Activated gamma-delta T cell treated with Interleukin-2 at 50 U/mL for 16 hours (primary cell): ENCODE data around the gene CENPH.
"Not testable (repeated sequence)": the region's sequence is repeated elsewhere in the genome, so short reads cannot be mapped to it uniquely, and the experiment has no call there.

Source experiments
- DNase-seq: peaks from one replicate; pipeline ENCODE4 v3.0.0-alpha.2; 2020

Gene CENPH

DNA sequence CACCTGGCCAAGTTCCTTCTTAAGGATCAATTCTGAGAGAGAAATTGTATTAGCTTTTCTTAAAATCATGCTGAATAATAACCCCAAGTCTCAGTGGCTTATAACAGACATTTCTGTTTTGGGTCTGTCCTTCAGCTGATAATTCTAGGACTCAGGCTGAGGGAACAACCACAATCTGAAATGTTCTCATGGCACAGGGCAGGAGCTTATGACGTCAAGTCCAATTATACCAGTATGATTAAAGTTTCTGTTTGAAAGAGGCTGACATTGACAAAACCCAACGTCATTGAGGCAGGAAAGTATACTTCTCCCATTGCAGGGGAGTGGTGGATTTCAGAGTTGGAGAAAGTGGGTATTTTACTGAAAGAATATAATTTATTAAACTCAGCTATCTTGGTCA lies 21.8 kb downstream of the CENPH start:
- DNase-seq = no peak

DNA sequence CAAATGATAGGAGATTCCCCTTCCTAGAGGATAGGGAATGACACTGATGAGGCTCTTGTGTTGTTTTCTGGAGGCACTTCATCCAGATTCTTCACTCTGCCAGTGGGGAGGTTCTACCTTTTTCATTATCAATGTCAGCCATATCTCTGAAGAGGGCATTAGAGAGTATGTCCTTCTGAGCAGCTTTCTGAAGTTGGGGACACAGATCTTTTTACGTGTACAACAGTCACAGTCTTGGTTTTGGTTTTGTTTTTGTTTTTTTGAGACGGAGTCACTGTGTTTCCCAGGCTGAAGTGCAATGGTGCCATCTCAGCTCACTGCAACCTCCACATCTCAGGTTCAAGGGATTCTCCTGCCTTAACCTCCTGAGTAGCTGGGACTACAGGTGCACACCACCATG lies 22.6 kb downstream of the CENPH start:
- DNase-seq = no peak

GRCh38 chr5:69213513-69214215 lies 24.3 kb downstream of the CENPH start:
- no peak for DNase-seq

DNA sequence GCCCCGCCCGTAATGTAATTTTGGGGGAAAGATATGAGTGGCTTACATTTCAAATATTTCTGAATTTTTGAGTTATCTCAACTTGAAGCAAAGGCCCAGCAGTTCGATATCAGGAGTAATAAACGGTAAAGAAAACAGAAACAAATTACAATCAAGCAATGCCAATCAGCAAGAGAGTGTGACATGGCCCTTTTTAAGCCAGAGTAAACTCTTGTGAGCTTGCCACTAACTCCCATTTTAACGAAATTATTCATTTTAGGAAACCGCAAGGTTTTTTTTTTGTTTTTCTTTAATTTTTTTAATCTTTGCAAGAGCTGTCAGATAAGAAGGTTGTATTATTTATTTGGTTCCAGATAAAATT lies 27.7 kb downstream of the CENPH start:
- no peak for DNase-seq

GRCh38 chr5:69217548-69218526 lies 28.5 kb downstream of the CENPH start:
- DNase-seq = peak; percentile 92

DNA sequence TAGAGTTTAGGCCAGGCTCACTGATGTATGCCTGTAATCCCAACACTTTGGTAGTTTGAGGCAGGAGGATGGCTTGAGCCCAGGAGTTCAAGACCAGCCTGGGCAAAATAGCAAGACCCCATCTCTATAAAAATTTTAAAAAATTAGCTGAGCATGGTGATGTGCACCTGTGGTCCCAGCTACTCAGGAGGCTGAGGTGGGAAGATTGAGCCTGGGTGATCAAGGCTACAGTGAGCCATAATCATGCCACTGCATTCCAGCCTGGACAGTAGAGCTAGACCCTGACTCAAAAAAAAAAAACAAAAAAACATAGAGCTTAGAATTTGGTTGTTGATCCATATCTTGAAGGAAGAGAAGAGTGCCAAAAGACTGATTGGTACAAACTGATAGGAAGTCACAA lies 30.6 kb downstream of the CENPH start:
- no peak for DNase-seq

DNA sequence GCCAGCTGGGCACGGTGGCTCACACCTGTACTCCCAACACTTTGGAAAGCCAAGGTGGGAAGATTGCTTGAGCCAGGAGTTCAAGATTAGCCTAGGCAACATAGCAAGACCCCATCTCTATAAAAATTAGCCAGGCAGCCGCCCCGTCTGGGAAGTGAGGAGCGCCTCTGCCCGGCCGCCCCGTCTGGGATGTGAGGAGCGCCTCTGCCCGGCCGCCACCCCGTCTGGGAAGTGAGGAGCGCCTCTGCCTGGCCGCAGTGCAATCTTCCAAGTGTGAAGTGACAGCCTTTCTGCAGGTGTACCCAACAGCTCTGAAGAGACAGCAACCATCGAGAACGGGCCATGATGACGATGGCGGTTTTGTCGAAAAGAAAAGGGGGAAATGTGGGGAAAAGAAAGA lies 31.0 kb downstream of the CENPH start:
- not testable (repeated sequence) for DNase-seq

GRCh38 chr5:69220833-69221232 lies 31.4 kb downstream of the CENPH start:
- not testable (repeated sequence) for DNase-seq

DNA sequence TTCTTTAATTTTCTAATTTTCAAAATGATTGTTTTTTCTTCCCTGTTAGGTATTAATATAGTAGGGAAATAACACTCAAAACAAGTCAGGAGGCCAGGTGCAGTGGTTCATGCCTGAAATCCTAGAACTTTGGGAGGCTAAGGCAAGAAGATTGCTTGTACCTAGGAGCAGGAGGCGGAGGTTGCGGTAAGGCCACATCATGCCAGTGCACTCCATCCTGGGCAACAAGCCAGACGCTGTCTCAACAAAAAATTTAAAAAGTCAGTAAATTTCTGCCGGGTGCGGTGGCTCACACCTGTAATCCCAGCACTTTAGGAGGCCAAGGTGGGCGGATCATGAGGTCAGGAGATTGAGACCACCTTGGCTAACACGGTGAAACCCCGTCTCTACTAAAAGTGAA lies 35.1 kb downstream of the CENPH start:
- no peak for DNase-seq

DNA sequence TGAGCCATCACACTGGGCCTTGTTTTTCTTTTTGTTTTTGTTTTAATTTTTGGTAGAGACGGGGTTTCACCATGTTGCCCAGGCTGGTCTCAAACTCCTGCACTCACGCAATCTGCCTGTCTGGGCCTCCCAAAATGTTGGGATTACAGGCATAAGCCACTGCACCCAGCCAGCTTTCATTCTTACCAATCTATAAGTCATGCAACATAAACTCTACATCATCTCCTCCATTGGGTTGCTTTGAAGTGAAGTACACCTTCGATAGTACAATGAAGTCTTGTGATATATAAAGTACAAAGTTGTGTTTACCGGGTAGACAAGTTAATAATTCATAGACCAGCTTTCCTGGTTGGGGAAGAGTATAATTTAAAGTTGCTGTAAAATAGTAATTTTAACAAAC lies 36.5 kb downstream of the CENPH start:
- no peak for DNase-seq

DNA sequence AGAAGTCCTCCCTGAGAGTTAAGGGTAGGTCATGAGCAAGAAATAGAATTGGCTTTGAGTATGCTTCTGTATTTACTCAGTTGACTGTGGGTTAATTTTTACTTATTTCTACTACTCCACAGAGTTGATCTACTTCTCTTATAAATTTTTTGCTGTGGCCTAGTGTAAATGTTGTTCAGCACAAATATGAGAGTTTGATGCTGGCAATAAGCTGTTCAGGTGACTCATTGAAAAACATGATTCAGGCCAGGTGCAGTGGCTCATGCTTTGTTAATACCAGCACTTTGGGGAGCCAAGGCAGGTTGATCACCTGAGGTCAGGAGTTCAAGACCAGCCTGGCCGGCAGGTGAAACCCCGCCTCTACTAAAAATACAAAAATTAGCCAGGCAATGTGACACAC lies 40.8 kb downstream of the CENPH start:
- DNase-seq = no peak

DNA sequence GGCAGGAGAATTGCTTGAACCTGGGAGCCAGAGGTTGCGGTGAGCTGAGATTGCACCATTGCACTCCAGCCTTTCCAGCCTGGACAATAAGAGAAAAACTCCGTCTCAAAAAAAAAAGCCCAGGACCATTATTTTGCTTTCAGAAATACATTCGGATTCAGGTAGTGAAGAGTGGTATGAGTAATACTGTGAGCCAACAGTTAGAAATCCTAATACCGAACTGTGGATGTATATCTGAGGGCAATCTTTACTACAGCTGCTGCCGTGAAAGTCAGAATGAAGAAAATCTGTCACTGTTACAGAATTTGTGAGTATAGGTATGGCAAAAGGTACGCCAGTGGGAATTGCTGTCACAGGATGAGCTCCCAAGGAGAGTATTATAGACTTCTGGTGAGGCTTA lies 41.9 kb downstream of the CENPH start:
- DNase-seq = no peak

- DNase-seq = no peak
Observed at GRCh38 chr5:69231851-69232250, 42.5 kb downstream of the CENPH start.

DNA sequence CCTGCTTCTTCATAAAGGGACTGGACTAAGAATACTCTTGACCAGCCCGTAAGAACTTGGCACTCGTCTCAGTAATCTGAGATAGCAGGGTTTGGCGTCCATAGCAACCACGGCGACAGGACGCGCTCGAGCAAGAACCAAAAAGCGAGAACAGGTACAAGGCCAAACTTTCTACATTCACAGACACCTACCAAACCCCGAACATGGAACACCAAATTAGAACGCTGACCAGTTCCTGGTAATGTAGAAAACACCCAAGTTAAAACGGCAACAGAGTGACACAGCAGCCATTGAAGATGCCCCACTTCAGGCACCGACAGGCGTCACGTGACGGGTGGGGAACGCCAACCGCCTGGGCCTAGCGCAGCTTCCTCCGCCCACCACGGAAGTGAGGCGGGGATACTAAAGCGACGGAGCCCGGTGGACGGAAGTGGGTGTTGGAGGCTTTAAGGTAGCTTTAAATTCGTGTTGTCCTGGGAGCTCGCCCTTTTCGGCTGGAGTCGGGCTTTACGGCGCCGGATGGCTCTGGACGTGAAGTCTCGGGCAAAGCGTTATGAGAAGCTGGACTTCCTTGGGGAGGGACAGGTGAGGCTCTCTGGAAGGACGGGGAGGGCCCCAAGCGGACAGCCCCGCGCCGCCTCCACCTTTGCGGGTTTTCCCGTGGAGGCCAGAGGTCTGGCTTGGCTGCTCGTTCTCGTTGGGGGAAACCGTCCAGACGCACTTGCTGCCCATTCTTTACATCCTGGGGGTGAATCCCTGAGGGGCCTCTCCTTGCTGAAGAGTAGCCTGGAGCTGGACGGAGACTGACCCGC lies 45.3 kb downstream of the CENPH start, which contains the start of gene CDK7:
Gene CDK7 (plus strand): TSS at position 430 of the 812 bp plus-strand sequence. CDS start 90 bp downstream, at position 520.
- peak; percentile 91 for DNase-seq

GRCh38 chr5:69236733-69237132 lies 47.4 kb downstream of the CENPH start:
- DNase-seq = not testable (repeated sequence)

GRCh38 chr5:69237877-69238276 lies 48.5 kb downstream of the CENPH start:
- no peak for DNase-seq

DNA sequence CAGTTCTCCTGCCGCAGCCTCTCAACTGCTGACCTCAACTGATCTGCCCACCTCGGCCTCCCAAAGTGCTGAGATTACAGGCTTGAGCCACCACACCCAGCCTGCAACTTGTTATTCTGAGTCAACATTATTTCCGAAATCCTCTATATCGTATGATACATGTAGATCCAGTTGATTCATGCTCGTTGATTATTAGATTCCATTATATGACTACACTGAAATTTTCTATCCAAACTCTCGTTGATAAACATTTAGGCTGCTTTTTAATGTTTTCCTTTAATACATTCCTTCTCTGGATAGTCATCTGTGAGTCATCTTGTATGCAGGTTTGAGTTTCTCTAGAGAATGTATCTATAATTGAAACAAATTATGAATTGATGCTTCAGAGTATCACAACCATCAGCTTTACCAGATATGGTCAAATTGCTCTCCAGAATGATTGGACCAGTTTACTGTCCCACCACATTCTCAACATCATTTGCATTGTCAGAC lies 49.4 kb downstream of the CENPH start:
- DNase-seq = no peak

- no peak for DNase-seq
Observed at GRCh38 chr5:69242215-69242927, 53.0 kb downstream of the CENPH start.

GRCh38 chr5:69245031-69245430 lies 55.6 kb downstream of the CENPH start:
- DNase-seq = no peak

- no peak for DNase-seq
Observed at GRCh38 chr5:69248019-69248418, 58.6 kb downstream of the CENPH start.

DNA sequence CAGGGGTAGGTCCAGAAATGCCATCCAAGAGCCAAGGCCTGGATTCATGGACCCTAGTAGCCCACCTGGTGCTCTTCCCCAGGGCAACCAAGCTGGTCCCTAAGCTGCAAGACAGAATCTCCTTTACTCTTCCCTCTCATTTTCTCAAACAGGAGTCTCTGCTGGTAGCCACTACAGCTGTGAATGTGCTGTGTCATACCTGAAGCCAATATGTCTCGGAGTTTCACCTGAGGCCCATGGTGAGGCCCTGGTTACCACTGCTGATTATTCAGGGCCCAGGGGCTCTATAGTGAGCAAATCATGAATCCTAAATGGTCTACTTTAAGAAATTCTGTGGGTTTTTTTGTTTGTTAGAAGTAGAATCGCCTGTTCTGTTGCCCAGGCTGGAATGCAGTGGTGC lies 61.2 kb downstream of the CENPH start:
- no peak for DNase-seq

- no peak for DNase-seq
Observed at GRCh38 chr5:69252437-69252836, 63.1 kb downstream of the CENPH start.
